Daoy (cell line): Measurements from ENCODE around the gene SMIM23. TPM values are rescaled to one million over a fixed set of nuclear protein-coding genes. Genes with fewer than 3 reads are reported as not detected.

ENCODE experiments used
- DNase-seq: peaks from one replicate; pipeline ENCODE4 v3.0.0-alpha.2; 2015; ENCODE audit warnings: low read depth
- total RNA-seq: library from RNA; depleted of rRNA; stranded (reverse); fragments of >200 nt; shearing (Covaris generic); gene quantifications from 2 replicates; pipeline ENCODE4 v1.2.3, GENCODE V29; 2014; rRNA removed

Gene SMIM23
- not detected in 2 replicates for total RNA-seq

GRCh38 chr5:171785517-171785916, at the start of gene SMIM23:
SMIM23 (plus strand) TSS chr5:171785817; CDS start chr5:171785872, 55 bp downstream.
- DNase-seq = no peak

- no peak for DNase-seq
These were observed 48.4 kb upstream of the SMIM23 start for GRCh38 chr5:171736976-171737891.

- no peak for DNase-seq
These were observed 47.1 kb upstream of the SMIM23 start for GRCh38 chr5:171738501-171738900.

GRCh38 chr5:171739271-171739670, 46.3 kb upstream of the SMIM23 start:
- no peak for DNase-seq

- DNase-seq = peak; percentile 34
These were observed 42.1 kb upstream of the SMIM23 start for GRCh38 chr5:171743436-171744076.

GRCh38 chr5:171744264-171744663, 41.4 kb upstream of the SMIM23 start:
- DNase-seq = no peak

- DNase-seq = no peak
These were observed 40.7 kb upstream of the SMIM23 start for GRCh38 chr5:171744882-171745281.

- DNase-seq = no peak
These were observed 40.0 kb upstream of the SMIM23 start for GRCh38 chr5:171745602-171746001.

- no peak for DNase-seq
These were observed 38.4 kb upstream of the SMIM23 start for GRCh38 chr5:171747061-171747859.

GRCh38 chr5:171748720-171749119, 36.9 kb upstream of the SMIM23 start:
- no peak for DNase-seq

GRCh38 chr5:171749365-171749764, 36.3 kb upstream of the SMIM23 start:
- DNase-seq = no peak

- peak; percentile 58 for DNase-seq
These were observed 35.3 kb upstream of the SMIM23 start for GRCh38 chr5:171750311-171750788.

- DNase-seq = no peak
These were observed 30.2 kb upstream of the SMIM23 start for GRCh38 chr5:171755354-171755821.

- DNase-seq = peak; percentile 92
These were observed 27.6 kb upstream of the SMIM23 start for GRCh38 chr5:171757853-171758535.

GRCh38 chr5:171759777-171760176, 25.8 kb upstream of the SMIM23 start:
- DNase-seq = no peak

- DNase-seq = no peak
These were observed 23.5 kb upstream of the SMIM23 start for GRCh38 chr5:171762021-171762608.

- DNase-seq = no peak
These were observed 22.7 kb upstream of the SMIM23 start for GRCh38 chr5:171762903-171763302.

- DNase-seq = no peak
These were observed 21.4 kb upstream of the SMIM23 start for GRCh38 chr5:171764265-171764664.

GRCh38 chr5:171766875-171767274, 18.7 kb upstream of the SMIM23 start:
- no peak for DNase-seq

- DNase-seq = no peak
These were observed 15.5 kb upstream of the SMIM23 start for GRCh38 chr5:171770153-171770552.

- no peak for DNase-seq
These were observed 13.8 kb upstream of the SMIM23 start for GRCh38 chr5:171771856-171772255.
